HG03442 (cell line): Measurements from ENCODE around the gene RBL1.
"Not testable (repeated sequence)": the region's sequence is repeated elsewhere in the genome, so short reads cannot be mapped to it uniquely, and the experiment has no call there.

Experiments
- ATAC-seq: cut with Tn5 transposase; IDR thresholded peaks from one replicate; pipeline ENCODE4 v1.9.1; 2021; ENCODE audit warnings: mild to moderate bottlenecking, moderate library complexity; ENCODE audit not compliant: unreplicated experiment

RBL1 gene

DNA sequence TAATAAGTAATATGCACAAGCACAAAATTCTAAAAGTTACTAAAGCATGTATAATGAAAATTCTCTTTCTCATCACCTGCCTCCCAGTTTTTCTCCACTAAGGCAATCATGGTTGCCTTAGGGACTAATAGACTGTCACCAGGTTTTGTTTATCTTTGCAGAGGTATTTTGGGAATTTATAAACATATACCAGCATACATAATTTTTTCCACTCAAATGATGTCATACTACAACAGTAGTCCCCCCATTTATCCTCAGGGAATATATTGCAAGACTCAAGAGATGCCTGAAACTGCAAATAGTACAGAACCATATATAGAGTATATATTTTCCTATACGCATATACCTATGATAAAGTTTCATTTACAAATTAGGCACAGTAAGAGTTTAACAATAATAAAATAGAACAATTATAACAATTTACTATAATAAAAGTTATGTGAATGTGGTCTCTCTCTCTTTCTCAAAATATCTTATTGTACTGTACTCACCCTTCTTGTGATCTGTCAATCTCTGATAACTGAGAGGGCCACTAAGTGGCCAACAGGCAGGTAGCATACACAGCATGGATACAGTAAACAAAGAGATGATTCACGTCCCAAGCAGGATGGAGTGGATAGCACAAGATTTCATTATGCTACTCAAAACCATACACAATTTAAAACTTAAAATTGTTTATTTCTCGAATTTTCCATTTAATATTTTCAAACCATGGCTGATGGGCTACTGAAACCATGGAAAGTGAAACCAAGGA lies 19.7 kb downstream of the RBL1 start:
- no peak for ATAC-seq

DNA sequence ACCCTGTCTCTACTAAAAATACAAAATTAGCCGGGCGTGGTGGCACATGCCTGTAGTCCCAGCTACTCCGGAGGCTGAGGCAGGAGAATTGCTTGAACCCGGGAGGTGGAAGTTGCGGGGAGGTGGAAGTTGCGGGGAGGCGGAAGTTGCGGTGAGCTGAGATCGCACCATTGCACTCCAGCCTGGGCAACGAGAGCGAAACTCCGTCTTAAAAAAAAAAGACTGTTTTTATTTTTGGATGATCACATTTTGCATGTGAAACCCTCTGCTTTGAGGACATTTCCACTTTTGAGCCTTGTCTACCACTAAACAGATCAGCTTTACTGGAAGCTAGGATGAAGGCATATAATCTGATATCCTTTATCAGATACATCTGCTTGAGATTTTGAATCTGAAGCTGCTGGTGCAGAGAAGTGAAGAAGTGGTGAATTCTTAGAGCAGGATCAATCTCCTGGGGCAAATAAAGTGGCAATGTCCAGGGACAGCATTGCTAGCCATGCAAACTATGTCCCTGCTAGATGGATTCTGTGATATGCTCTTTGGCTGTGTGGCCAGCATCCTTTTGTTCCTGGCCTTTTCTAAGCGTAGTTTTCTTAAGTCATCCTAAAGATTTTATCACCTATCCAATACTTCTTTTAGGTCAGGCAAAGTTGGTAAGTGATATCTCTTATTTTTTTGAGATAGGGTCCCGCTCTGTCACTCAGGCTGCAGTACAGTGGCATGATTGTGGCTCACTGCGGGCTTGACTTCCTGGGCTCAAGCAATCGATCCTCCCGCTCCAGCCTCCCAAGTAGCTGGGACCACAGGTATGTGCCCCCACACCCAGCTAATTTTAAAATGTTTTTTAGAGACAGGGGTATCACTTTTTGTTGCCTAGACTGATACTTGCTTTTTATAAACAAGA lies 23.3 kb downstream of the RBL1 start:
- no peak for ATAC-seq

DNA sequence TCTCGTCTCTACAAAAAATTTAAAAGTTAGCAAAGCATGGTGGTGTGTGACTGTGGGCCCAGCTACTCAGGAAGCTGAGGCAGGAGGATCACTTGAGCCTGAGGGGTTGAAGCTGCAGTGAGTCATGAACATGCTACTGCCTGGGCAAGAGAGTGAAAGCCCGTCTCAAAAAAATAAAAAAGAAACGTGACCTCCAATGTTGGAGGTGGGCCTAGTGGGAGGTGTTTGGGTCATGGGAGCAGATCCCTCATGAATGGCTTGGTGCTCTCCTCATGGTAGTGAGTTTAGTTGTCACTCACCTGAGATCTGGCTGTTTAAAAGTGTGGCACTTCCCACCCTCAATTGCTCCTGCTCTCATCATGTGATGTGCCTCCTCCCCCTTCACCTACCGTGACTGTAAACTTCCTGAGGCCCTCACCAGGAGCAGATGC lies 24.3 kb downstream of the RBL1 start:
- no peak for ATAC-seq

DNA sequence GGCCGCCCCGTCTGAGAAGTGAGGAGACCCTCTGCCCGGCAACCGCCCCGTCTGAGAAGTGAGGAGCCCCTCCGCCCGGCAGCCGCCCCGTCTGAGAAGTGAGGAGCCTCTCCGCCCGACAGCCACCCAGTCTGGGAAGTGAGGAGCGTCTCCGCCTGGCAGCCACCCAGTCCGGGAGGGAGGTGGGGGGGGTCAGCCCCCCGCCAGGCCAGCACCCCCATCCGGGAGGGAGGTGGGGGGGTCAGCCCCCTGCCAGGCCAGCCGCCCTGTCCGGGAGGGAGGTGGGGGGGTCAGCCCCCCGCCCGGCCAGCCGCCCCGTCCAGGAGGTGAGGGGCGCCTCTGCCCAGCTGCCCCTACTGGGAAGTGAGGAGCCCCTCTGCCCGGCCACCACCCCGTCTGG lies 26.2 kb downstream of the RBL1 start:
- not testable (repeated sequence) for ATAC-seq

DNA sequence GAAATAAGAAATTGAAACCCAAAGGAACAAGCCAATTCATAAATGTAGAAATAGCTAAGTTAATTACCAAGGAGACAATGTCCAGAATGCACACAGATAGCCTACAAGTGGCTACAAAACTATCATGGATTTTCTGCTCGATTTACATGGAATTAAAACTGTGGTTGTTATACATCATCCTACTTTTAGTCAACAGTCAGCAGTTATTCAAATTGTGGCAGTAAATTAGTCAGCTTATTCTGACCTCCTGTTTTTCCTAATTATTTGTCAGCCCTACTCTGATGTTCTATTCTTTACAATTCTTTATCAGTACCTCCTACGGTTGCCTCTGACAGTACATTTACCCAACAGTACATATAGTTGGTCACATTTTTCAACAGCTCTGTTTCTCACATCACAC lies 29.6 kb downstream of the RBL1 start:
- ATAC-seq, result no peak

DNA sequence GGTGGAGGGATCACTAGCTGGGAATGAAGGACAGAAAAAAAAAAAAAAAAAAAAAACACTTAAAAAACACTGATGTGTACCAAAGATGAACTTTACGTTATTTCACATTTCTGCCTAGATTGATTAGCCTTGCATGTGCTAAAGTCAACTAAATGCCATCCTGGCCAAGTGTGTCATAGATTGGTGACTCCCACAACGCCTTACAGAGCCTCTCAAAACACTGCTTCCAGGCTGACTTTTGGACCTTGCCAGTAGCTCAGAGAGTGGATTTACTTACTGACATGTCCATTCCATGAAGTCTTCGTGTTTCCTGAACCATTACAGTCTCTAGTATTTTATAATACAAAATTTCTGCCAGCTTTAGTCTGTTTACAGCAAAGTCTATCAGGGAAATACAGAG lies 40.5 kb downstream of the RBL1 start:
- ATAC-seq, result no peak

DNA sequence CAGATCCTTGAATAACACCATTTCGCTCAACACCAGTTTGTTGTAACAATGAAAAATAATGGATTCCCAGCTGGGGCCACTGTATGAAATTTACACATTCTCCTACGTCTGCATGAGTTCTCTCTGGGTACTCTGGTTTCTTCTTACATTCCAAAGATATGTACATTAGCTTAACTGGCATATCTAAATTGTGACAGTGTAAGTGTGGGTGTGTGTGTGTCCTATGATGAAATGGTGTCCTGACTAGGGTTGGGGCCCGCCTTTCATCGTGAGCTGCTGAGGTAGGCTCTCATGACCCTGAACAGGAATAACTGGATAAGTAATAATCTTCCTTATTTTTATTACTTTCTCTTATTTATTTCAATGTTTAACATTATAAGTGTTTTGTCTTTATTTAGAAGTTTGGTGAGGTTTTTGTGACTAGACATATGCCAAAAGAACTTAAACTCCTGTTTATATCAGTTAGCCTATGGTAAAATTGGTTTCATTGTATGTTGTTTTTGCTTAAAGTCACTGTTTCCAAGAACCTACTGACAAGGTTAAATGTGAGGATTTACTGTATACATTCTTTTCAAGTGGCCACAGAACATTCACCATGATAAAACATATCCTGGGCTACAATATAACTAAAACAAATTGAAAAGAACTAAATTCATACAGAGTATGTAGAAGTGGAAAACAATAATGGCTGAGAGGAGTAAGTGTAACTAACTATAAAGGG lies 42.4 kb downstream of the RBL1 start:
- ATAC-seq, result no peak

DNA sequence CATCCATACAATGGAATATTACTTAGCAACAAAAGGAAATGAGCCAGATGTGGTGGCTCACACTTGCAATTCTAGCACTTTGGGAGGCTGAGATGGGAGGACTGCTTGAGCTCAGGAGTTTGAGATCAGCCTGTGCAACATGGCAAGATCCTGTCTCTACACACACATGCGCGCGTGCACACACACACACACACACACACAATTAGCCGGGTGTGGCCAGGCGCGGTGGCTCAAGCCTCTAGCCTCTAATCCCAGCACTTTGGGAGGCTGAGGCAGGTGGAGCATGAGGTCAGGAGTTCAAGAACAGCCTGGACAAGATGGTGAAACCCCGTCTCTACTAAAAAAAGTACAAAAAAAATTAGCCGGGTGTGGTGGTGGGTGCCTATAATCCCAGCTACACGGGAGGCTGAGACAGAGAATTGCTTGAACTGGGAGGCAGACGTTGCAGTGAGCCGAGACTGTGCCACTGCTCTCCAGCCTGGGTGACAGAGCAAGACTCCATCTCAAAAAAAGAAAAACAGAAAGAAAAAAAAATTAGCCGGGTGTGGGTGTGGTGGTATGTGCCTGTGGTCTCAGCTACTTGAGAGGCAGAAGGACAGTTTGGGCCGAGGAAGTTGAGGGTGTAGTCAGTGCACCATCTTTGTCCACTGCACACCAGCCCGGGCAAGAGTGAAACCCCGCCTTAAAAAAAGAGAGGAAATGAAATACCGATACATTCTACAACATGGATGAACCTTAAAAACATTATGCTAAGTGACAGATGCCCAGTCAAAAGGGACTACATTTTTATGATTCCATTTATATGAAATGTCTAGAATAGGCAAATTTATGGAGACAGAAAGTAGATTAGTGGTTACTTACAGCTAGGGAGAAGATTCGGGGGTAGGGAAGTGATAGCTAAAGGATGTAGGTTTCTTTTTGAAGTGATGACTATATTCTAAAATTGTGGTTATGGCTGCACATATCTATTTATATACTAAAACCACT lies 52.5 kb downstream of the RBL1 start:
- ATAC-seq, result peak; percentile 55

DNA sequence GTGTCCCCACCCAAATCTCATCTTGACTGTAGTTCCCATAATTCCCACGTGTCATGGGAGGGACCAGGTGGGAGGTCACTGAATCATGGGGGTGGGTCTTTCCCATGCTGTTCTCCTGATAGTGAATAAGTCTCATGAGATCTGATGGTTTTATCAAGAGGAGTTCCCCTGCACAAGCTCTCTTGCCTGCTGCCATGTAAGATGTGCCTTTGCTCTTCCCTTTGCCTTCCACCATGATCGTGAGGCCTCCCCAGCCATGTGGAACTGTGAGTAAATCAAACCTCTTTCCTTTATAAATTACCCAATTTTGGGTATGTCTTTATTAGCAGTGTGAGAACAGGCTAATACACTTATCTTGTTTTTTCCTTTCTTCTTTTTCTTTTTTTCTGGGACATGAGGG lies 56.4 kb downstream of the RBL1 start:
- ATAC-seq, result not testable (repeated sequence)

DNA sequence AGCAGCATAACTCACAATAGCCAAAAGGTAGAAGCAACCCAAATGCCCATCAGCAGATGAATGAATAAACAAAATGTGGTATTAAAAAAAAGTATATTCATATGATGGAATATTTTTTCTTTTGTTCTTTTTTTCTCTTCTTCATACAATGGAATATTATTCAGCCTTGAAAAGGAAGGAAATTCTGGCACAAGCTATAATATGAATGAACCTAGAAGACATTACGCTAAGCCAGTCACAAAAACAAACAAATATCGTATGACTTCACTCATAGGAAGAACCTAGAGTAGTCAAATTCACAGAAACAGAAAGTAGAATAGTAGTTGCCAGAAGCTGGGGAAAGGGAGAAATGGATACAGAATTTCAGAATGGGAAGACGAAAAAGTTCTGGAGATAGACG lies 63.7 kb downstream of the RBL1 start:
- ATAC-seq, result no peak

DNA sequence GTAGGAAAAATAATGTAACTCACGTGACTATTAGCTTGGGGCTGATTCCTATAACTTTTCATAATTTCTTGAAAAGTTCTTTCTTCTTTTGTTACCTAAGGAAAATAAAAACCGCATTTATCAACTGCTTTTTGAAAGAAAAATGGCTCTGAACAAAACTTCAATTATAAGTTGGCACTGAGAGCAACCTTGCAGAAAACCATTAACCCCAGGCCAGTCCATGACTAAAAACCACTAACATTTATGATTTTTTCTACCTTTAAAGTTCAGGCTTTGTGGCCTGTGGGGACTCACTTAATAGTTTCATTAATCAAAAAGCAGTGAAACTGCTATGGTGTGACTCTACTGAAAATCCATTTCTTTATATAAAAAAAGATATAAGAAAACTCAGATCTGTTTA lies 75.2 kb downstream of the RBL1 start:
- ATAC-seq, result no peak

DNA sequence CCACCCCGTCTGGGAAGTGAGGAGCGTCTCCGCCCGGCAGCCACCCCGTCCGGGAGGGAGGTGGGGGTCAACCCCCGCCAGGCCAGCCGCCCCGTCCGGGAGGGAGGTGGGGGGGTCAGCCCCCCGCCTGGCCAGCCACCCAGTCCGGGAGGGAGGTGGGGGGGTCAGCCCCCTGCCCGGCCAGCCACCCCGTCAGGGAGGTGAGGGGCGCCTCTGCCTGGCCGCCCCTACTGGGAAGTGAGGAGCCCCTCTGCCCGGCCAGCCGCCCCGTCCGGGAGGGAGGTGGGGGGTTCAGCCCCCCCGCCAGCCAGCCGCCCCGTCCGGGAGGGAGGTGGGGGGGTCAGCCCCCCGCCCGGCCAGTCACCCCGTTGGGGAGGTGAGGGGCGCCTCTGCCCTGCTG lies 83.2 kb downstream of the RBL1 start:
- ATAC-seq, result not testable (repeated sequence)

DNA sequence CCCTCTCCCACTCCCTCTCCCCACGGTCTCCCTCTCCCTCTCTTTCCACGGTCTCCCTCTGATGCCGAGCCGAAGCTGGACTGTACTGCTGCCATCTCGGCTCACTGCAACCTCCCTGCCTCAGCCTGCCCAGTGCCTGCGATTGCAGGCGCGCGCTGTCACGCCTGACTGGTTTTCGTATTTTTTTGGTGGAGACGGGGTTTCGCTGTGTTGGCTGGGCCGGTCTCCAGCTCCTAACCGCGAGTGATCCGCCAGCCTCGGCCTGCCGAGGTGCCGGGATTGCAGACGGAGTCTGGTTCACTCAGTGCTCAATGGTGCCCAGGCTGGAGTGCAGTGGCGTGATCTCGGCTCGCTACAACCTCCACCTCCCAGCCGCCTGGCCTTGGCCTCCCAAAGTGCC lies 83.9 kb downstream of the RBL1 start:
- not testable (repeated sequence) for ATAC-seq

DNA sequence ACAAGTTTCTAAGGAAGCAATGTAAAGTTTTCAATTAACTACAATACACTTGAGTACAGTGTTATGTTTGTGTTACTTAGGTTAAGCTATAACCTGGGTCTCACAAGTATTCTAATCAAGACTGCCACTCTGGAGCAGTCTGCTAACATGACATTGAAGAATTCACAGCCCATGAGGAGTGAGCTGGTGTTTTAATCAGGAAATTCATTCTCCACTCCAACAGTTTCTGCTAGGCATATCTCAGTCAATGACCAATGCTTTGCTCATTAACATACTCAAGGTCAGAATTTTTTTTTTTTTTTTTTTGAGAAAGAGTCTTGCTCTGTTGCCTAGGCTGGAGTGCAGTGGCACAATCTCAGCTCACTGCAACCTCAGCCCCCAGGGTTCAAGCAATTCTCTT lies 84.7 kb downstream of the RBL1 start:
- no peak for ATAC-seq

DNA sequence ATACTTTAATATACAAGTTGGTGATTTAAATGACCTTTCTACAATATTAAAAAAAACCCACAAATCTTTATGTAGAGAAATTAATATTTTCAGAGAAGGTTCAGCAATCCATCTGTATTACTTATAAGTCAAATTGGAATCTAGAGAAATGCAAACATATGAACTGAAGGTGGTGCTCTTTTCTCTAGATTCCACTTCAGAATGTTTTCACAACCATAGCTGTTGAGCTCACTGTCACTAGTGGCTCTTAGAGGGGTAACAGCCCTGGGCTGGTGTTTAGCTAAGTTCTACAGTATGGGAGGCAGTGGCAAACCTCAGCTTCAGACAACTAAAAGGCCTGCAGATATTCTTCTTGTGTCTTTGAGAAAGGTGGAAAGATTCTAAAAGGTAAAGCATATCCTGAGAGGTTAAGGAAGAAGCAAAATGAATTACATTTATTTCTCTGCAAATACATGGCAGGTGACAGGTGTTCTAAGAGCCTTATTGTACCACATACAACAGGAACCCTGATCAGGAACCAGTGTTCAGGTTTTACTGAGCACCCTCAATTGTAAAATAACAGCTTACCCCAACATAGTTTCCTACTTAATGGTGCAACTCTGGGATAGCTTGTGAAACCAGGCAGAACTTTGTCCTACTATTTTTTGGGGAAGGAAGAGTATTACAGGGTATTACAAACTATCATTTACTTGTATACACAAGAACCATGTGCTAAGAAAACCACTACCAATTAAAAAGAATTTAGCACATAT lies 87.7 kb downstream of the RBL1 start:
- ATAC-seq, result no peak

DNA sequence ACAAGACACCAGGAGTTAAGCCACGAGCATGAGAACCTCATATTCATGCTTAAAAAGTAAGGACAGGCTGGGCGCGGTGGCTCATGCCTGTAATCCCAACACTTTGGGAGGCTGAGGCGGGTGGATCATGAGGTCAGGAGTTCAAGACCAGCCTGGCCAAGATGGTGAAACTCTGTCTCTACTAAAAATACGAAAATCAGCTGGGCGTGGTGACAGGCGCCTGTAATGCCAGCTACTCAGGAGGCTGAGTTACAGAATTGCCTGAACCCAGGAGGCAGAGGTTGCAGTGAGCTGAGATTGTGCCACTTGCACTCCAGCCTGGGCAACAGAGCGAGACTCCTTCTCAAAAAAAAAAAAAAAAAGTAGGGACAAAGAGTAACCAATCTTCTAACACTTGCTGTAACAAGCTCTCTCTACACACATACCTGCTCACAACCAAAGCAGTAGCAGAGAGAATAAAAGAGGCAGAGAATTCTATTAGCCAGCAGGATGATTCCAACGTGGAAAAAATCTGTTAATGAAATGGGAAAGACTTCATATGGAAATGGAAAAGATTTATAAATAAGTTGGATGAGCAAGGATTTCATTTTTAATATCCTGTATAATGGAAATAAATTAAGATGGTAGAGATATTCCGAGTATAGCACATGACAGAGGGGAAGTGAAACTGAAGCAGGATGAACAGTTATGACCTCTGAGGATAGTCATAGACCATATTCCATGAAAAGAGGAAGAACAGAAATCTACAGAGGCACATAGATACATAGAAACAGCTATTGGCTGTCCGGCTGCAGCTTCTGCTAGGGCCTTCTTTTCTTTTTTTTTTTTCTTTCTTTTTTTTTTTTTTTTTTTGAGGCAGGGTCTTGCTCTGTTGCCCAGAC lies 90.5 kb downstream of the RBL1 start:
- ATAC-seq, result not testable (repeated sequence)

DNA sequence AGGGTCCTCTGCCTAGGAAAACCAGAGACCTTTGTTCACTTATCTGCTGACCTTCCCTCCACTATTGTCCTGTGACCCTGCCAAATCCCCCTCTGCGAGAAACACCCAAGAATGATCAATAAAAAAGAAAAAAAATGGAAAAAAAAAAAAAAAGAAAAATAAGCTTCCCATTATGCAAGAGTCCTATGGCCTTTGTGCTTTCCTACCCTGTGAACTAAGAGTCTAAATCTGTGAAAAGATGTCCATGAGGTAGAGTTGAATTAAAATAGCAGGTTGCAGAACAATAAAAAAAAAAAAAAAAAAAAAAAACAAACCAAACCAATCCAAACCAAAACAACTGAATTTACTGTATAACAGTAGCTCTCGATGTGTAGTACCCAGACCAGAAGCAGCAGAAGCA lies 94.2 kb downstream of the RBL1 start:
- not testable (repeated sequence) for ATAC-seq

DNA sequence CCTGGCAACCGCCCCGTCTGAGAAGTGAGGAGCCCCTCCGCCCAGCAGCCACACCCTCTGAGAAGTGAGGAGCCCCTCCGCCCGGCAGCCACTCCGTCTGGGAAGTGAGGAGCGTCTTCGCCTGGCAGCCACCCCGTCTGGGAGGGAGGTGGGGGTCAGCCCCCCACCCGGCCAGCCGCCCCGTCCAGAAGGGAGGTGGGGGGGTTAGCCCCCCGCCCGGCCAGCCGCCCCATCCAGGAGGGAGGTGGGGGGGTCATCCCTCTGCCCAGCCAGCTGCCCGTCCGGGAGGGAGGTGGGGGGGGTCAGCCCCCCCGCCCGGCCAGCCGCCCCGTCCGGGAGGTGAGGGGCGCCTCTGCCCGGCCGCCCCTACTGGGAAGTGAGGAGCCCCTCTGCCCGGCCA lies 95.6 kb downstream of the RBL1 start:
- not testable (repeated sequence) for ATAC-seq

DNA sequence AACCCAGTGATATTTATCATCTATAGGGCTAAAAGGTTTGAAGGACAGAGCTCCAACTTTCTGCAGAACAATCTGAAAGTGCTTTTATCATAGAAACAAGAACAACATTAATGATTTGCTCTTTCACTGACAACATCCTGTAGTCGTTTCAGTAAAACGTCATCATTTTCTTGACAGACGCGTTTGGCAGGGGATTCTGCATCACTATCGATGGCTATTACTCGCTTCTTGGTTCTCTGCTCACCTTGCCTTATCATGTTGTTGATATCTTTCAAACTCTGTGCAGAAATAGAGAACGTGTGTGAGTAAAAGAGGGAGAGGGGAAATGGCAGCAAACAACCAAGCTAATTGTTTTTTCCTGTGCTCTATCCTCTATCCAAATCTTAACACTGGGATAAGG lies 97.1 kb downstream of the RBL1 start:
- ATAC-seq, result no peak
